Upper lobe of right lung (tissue), 1 donor: ENCODE results near the gene DENND1B. TPM values are rescaled to one million over a fixed set of nuclear protein-coding genes. Genes with fewer than 3 reads are reported as not detected.

Source experiments
- ATAC-seq: fragments of 200-7000 bp; cut with Tn5 transposase; one replicate; pipeline ENCODE4 v1.9.1; 2020; ENCODE audit warnings: mild to moderate bottlenecking, moderate library complexity
- DNase-seq: peaks from one replicate; pipeline ENCODE4 v3.0.0-alpha.2; 2020
- H3K27ac ChIP-seq: fragments of 200-600 bp; one replicate; pipeline ENCODE4 v1.8.0; 2022
- H3K27me3 ChIP-seq: fragments of 200-600 bp; one replicate; pipeline ENCODE4 v1.8.0; 2022; ENCODE audit warnings: mild to moderate bottlenecking
- H3K36me3 ChIP-seq: fragments of 200-600 bp; one replicate; pipeline ENCODE4 v1.8.0; 2022
- H3K4me1 ChIP-seq: fragments of 200-600 bp; one replicate; pipeline ENCODE4 v1.8.0; 2022
- H3K4me3 ChIP-seq: fragments of 200-600 bp; one replicate; pipeline ENCODE4 v1.8.0; 2022; ENCODE audit warnings: mild to moderate bottlenecking
- H3K9me3 ChIP-seq: fragments of 200-600 bp; one replicate; pipeline ENCODE4 v1.8.0; 2022
- CTCF ChIP-seq: fragments of 200-600 bp; IDR thresholded peaks from one replicate; pipeline ENCODE4 v1.8.0; 2022; ENCODE audit warnings: antibody characterized with exemption
- intact Hi-C: fragments of 100-400 bp; cut with DNase I; formaldehyde crosslinking; loops from one replicate; pipeline ENCODE4 v1.11.0; 2022
- total RNA-seq: library from RNA; stranded (reverse); fragmentation: NEBNext Ultra II Directional; extraction: Animal tissue kit (Norgen Biotek cat#: 25700); gene quantifications from one replicate; pipeline ENCODE4 v1.2.1, GENCODE V29; 2021
- donor health status: DM: no; HTN: yes; CAD: no; lungs with severe emphysema.

DENND1B gene
- total RNA-seq, 1 donor from 2014 or later = 20.1 TPM

- Histone ChIP-seq H3K4me1 (no peaks in the 10 kb centered on the region), H3K27me3 (no peaks in the 10 kb centered on the region), H3K36me3 (no peaks in the 10 kb centered on the region), H3K9me3 (no peaks in the 10 kb centered on the region), H3K4me3 (no peak overlapping the region), H3K27ac (no peak overlapping the region)
- intact Hi-C loops = no loop called here
- DNase-seq = no peak
- no peak for TF ChIP-seq CTCF
- no peak for ATAC-seq
Observed at GRCh38 chr1:197471248-197471985, 303.9 kb downstream of the DENND1B start.

DNA sequence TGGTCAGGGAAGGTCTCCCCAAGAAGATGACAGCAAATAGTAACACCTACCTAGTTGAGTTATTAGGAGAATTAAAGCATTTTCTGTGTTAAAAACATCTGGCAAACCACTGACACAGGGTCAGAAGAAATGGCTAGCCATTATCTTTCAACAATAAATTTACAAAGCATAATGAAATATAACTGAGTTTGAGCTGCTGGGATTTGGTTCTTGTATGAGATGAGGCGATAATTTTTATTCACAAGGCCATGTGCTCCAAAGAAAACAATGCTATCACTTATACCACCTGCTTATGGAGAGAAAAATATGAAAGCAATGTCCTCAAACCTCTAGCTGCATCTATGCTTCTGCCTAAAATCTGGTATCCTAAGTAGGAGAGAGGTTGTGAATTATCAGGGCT is 304.9 kb downstream of the DENND1B start:
- no peaks in the 10 kb centered on the region for H3K4me1 ChIP-seq
- ATAC-seq (no peak), DNase-seq (no peak)
- H3K36me3 ChIP-seq = no peaks in the 10 kb centered on the region
- H3K27ac ChIP-seq = no peak overlapping the region
- H3K9me3 ChIP-seq = no peaks in the 10 kb centered on the region
- intact Hi-C loops = no loop called here
- TF ChIP-seq CTCF = no peak
- H3K4me3 ChIP-seq = no peak overlapping the region
- no peaks in the 10 kb centered on the region for H3K27me3 ChIP-seq

GRCh38 chr1:197469620-197470210 is 305.6 kb downstream of the DENND1B start:
- no peak for ATAC-seq
- H3K4me1 ChIP-seq = no peaks in the 10 kb centered on the region
- H3K9me3 ChIP-seq = no peaks in the 10 kb centered on the region
- H3K4me3 ChIP-seq = no peak overlapping the region
- TF ChIP-seq CTCF = no peak
- H3K36me3 ChIP-seq = no peaks in the 10 kb centered on the region
- intact Hi-C loops = no loop called here
- no peak overlapping the region for H3K27ac ChIP-seq
- H3K27me3 ChIP-seq = no peaks in the 10 kb centered on the region
- DNase-seq = no peak

GRCh38 chr1:197468543-197469175 is 306.6 kb downstream of the DENND1B start:
- Histone ChIP-seq H3K27me3 (no peaks in the 10 kb centered on the region), H3K4me1 (no peaks in the 10 kb centered on the region), H3K36me3 (no peaks in the 10 kb centered on the region), H3K27ac (no peak overlapping the region), H3K9me3 (no peaks in the 10 kb centered on the region), H3K4me3 (no peak overlapping the region)
- DNase-seq (peak; percentile 37), ATAC-seq (no peak)
- no peak for TF ChIP-seq CTCF
- intact Hi-C loops = no loop called here

DNA sequence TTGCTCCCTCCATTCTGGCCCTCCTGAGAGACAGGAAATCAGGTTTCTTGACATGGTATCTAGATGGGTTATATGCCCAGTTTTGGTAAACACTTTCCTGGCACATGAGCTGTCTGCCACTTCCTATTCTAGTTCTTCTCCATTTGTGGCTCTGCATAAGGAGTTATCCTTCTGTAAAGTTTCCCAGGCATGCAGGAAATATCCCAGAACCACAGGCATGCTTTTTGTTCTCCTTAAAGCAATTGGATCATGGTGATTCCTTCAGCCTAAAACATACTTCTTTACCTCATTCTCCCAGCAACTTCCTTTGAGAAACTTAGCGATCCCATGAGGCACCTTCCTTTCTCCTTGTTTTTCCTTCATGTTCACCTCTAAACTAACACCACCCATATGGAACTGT is 307.4 kb downstream of the DENND1B start:
- no peak for ATAC-seq
- intact Hi-C loops = no loop called here

More for the DNA sequence above, 307.4 kb downstream of the DENND1B start:
- Histone ChIP-seq H3K9me3 (no peaks in the 10 kb centered on the region), H3K36me3 (no peaks in the 10 kb centered on the region), H3K27ac (no peak overlapping the region), H3K4me1 (no peaks in the 10 kb centered on the region), H3K27me3 (no peaks in the 10 kb centered on the region), H3K4me3 (no peak overlapping the region)
- DNase-seq = no peak
- TF ChIP-seq CTCF = no peak
